B cell (primary cell): ENCODE data around the gene CDC42SE2. TPM values are rescaled to one million over a fixed set of nuclear protein-coding genes. Genes with fewer than 3 reads are reported as not detected.
A peak's percentile ranks its signal among the peaks of the same experiment; 100 is the strongest.

Experiments
- ATAC-seq: fragments of 200-7000 bp; cut with Tn5 transposase; one replicate; pipeline ENCODE4 v1.10.0; 2021; ENCODE audit warnings: low read depth, mild to moderate bottlenecking, moderate number of reproducible peaks, moderate library complexity
- CTCF ChIA-PET: fragments of 350-600 bp; sonication (Branson Sonifier 250); formaldehyde crosslinking; loops from one replicate; lab custom pipeline; 2021; ENCODE audit warnings: antibody characterized with exemption, inconsistent platforms; lab: Charles Lee
- POLR2A ChIA-PET: fragments of 350-600 bp; sonication (Branson Sonifier 250); formaldehyde crosslinking; loops from one replicate; lab custom pipeline; 2021; ENCODE audit warnings: antibody characterized with exemption; lab: Charles Lee
- DNase-seq: peaks from one replicate; pipeline ENCODE4 v3.0.0; 2013
- H2AFZ ChIP-seq: 2 replicates; pipeline ENCODE4 v1.6.1; 2012; ENCODE audit warnings: mild to moderate bottlenecking, low read depth, low read length; ENCODE audit not compliant: insufficient read depth, poor library complexity, severe bottlenecking
- H3K27ac ChIP-seq, 2 donors: 1 replicate in 1 of 2; 2 replicates in 1 of 2; pipeline ENCODE4 v1.5.1; 2012 to 2013; ENCODE audit warnings: low read length in 2 of 2, mild to moderate bottlenecking in 2 of 2, moderate library complexity in 1 of 2
- H3K27me3 ChIP-seq, 4 experiments: fragments of 200-600 bp in 1 of 4; sonication (generic) in 1 of 4; replicated peaks in 1 of 4; 1 replicate in 2 of 4; 2 replicates in 2 of 4; pipeline versions ENCODE4 v1.6.1 to v1.7.0; 2013 to 2016; ENCODE audit warnings: low read length in 3 of 4, mild to moderate bottlenecking in 2 of 4, mixed read lengths in 1 of 4, moderate library complexity in 1 of 4; ENCODE audit not compliant: insufficient read depth in 4 of 4, control insufficient read depth in 3 of 4; ENCODE audit errors: control extremely low read depth in 1 of 4
- H3K36me3 ChIP-seq, 2 experiments: replicated peaks in 1 of 2; 1 replicate in 1 of 2; 2 replicates in 1 of 2; pipeline versions ENCODE4 v1.6.1 to v1.7.1; 2013; ENCODE audit warnings: low read length in 1 of 2; ENCODE audit not compliant: insufficient read depth in 2 of 2, control insufficient read depth in 1 of 2; ENCODE audit errors: control extremely low read depth in 1 of 2, extremely low read depth in 1 of 2
- H3K4me1 ChIP-seq, 2 donors: fragments of 200-600 bp in 1 of 2; sonication (generic) in 1 of 2; 1 replicate in 1 of 2; 2 replicates in 1 of 2; pipeline versions ENCODE4 v1.5.1 to v1.6.1; 2013 to 2017; ENCODE audit warnings: low read length in 2 of 2; ENCODE audit not compliant: control insufficient read depth in 2 of 2, insufficient read depth in 2 of 2
- H3K4me2 ChIP-seq: replicated peaks from 2 replicates; pipeline ENCODE3; 2012; ENCODE audit warnings: mild to moderate bottlenecking, low read depth, low read length; ENCODE audit not compliant: poor library complexity, severe bottlenecking
- H3K4me3 ChIP-seq, 5 experiments: fragments of 200-600 bp in 1 of 5; sonication (generic) in 1 of 5; 1 replicate in 3 of 5; 2 replicates in 2 of 5; pipeline versions ENCODE4 v1.5.1 to v1.7.0; 2011 to 2016; ENCODE audit warnings: low read length in 4 of 5, mild to moderate bottlenecking in 4 of 5, low read depth in 2 of 5, control low read depth in 1 of 5, moderate library complexity in 1 of 5; ENCODE audit not compliant: insufficient read depth in 1 of 5; ENCODE audit errors: control extremely low read depth in 1 of 5, extremely low read depth in 1 of 5
- H3K79me2 ChIP-seq: fragments of 200-600 bp; sonication (generic); one replicate; pipeline ENCODE4 v1.6.0; 2016; ENCODE audit warnings: low read length; ENCODE audit not compliant: control insufficient read depth, insufficient read depth
- H3K9ac ChIP-seq: fragments of 200-600 bp; sonication (generic); 2 replicates; pipeline ENCODE4 v1.6.1; 2017; ENCODE audit warnings: mild to moderate bottlenecking, low read length, moderate library complexity
- H3K9me3 ChIP-seq, 3 donors: one replicate each; pipeline versions ENCODE4 v1.6.1 to v1.7.1; 2013; ENCODE audit warnings: low read length in 2 of 3; ENCODE audit not compliant: control insufficient read depth in 2 of 3, insufficient read depth in 1 of 3; ENCODE audit errors: control extremely low read depth in 1 of 3
- H4K20me1 ChIP-seq: 2 replicates; pipeline ENCODE4 v1.6.0; 2012; ENCODE audit warnings: mild to moderate bottlenecking, low read length; ENCODE audit not compliant: insufficient read depth, control insufficient read depth, poor library complexity, severe bottlenecking
- H3K27ac Mint-ChIP-seq: one replicate; pipeline ENCODE4 v1.8.0; 2021; ENCODE audit warnings: mixed read lengths
- H3K27me3 Mint-ChIP-seq: one replicate; pipeline ENCODE4 v1.8.0; 2021; ENCODE audit warnings: mixed read lengths
- H3K4me1 Mint-ChIP-seq: one replicate; pipeline ENCODE4 v1.8.0; 2021; ENCODE audit warnings: mixed read lengths
- H3K4me3 Mint-ChIP-seq: one replicate; pipeline ENCODE4 v1.8.0; 2021; ENCODE audit warnings: mixed read lengths
- H3K9me3 Mint-ChIP-seq: one replicate; pipeline ENCODE4 v1.8.0; 2022; ENCODE audit warnings: mixed read lengths; ENCODE audit not compliant: insufficient read depth
- CTCF ChIP-seq: fragments of 200-600 bp; IDR thresholded peaks from one replicate; pipeline ENCODE4 v1.8.0; 2022; ENCODE audit warnings: antibody characterized with exemption, mild to moderate bottlenecking
- EZH2 ChIP-seq: IDR thresholded peaks from 2 replicates; pipeline ENCODE4 v1.6.1; 2012; ENCODE audit warnings: borderline replicate concordance, low read depth, mild to moderate bottlenecking, moderate library complexity, low read length; ENCODE audit not compliant: insufficient read depth, poor library complexity, severe bottlenecking
- WGBS: methylation state at CpG from one replicate; pipeline ENCODE4 v1.1.5; 2013; ENCODE audit warnings: missing lambda C conversion rate; ENCODE audit not compliant: insufficient coverage; 5-methylcytosine and 5-hydroxymethylcytosine counted together
- intact Hi-C: fragments of 100-400 bp; cut with micrococcal nuclease; formaldehyde crosslinking; loops from one replicate; pipeline ENCODE4 v1.10.0; 2022
- polyA plus RNA-seq: library from polyadenylated mRNA; depleted of rRNA; stranded (reverse); fragments of >200 nt; gene quantifications from 2 replicates; pipeline ENCODE4 v1.2.3, GENCODE V29; 2012
- total RNA-seq, 2 donors: library from RNA; stranded (reverse); fragments of 120-200 nt in 1 of 2; gene quantifications; 1 replicate in 1 of 2; 2 replicates in 1 of 2; pipeline versions ENCODE4 v1.2.3 to v1.2.4, GENCODE V29; 2013 to 2022

CDC42SE2 gene
- total and polyA plus RNA-seq, 2 donors (not counting 1 experiment from before 2014, with no cell fraction given), result 42.5 to 161 TPM

DNA sequence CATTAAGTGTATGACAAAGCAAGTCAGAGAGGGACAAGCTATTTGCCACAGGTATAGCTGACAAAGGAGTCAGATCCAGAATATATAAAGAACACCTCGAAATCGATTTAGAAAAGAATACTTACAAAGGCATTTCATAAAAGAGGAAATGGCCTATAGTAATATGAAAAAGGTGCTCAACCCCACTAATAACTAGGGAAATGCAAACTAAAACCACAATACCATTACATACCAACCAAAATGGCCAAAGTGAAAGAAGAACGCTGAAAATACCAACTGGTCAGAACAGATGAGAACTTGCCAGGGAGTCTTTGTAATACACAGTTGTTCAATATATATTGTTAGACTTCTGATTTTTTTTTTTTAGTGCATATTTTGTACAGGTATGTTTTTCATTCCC, 152.9 kb downstream of the CDC42SE2 start:
- Histone ChIP-seq H3K79me2 (no peaks in the 10 kb centered on the region), H3K9ac (peak overlapping the region; percentile 33), H4K20me1 (no peaks in the 10 kb centered on the region), H3K9me3 (no peaks in the 10 kb centered on the region), H3K36me3 (peaks cover 2 to 5% of the 10 kb centered on the region in 2 experiments), H3K4me2 (peak overlapping the region; percentile 54), H3K27me3 (no peaks in the 10 kb centered on the region), H3K4me3 (peak overlapping the region in 1 of 5 experiments; percentile 43), H3K4me1 (peaks cover 18 to 19% of the 10 kb centered on the region in 2 donors), H3K27ac (no peak overlapping the region), H2AFZ (no peak overlapping the region)
- Mint-ChIP-seq H3K27ac (no peak overlapping the region), H3K27me3 (no peaks in the 10 kb centered on the region), H3K4me3 (peak overlapping the region; percentile 54), H3K4me1 (peaks cover 32% of the 10 kb centered on the region), H3K9me3 (no peaks in the 10 kb centered on the region)
- WGBS, result no CpG with 5 or more reads among the region's 3 CpGs
- ChIA-PET POLR2A (no interaction called here), CTCF (interaction anchor here (0.7 to 3.6 kb wide), 7 partner anchors 9 to 546 kb away, joined by 3 to 26 read pairs (median 3); no protein-coding TSS in a partner anchor)
- ATAC-seq (peak; percentile 56), DNase-seq (peak; percentile 49)
- intact Hi-C loops, result loop anchor here (1.0 to 10.0 kb wide), 3 partner anchors 252 to 1642 kb away; no protein-coding TSS in a partner anchor
- TF ChIP-seq CTCF (no peak), EZH2 (no peak)

- WGBS, result 2% methylated on average over 4 of the region's 7 CpGs
- Histone ChIP-seq H3K79me2 (no peaks in the 10 kb centered on the region), H3K36me3 (peaks cover 2 to 11% of the 10 kb centered on the region in 2 experiments), H4K20me1 (no peaks in the 10 kb centered on the region), H3K4me2 (peak overlapping the region; percentile 54), H3K27me3 (no peaks in the 10 kb centered on the region), H3K27ac (no peak overlapping the region), H3K4me3 (peak overlapping the region in 1 of 5 experiments; percentile 43), H3K9ac (peak overlapping the region; percentile 33), H3K4me1 (peaks cover 18 to 19% of the 10 kb centered on the region in 2 donors), H3K9me3 (no peaks in the 10 kb centered on the region), H2AFZ (no peak overlapping the region)
- Mint-ChIP-seq H3K9me3 (no peaks in the 10 kb centered on the region), H3K4me3 (peak overlapping the region; percentile 54), H3K27ac (no peak overlapping the region), H3K27me3 (no peaks in the 10 kb centered on the region), H3K4me1 (peaks cover 32% of the 10 kb centered on the region)
- CTCF ChIA-PET, result interaction anchor here (1.0 to 3.6 kb wide), 5 partner anchors 17 to 547 kb away, joined by 3 to 26 read pairs (median 14); no protein-coding TSS in a partner anchor
- POLR2A ChIA-PET, result no interaction called here
- peak; percentile 82 for DNase-seq
- TF ChIP-seq CTCF (peak; percentile 97), EZH2 (no peak)
- intact Hi-C loops, result loop anchor here (1.0 to 10.0 kb wide), 3 partner anchors 253 to 1643 kb away; no protein-coding TSS in a partner anchor
- peak; percentile 63 for ATAC-seq
These were observed 153.5 kb downstream of the CDC42SE2 start for GRCh38 chr5:131417240-131417869.
